GM23338 (cell line): ENCODE data around the gene C16orf78. TPM values are rescaled to one million over a fixed set of nuclear protein-coding genes. Genes with fewer than 3 reads are reported as not detected.

Source experiments
- ATAC-seq: fragments of 200-7000 bp; cut with Tn5 transposase; 3 replicates; pipeline ENCODE4 v1.9.1; 2020
- DNase-seq: peaks from one replicate; pipeline ENCODE4 v3.0.0-alpha.2; 2015; ENCODE audit warnings: low spot score
- H2AFZ ChIP-seq: fragments of 200-600 bp; sonication (generic); 2 replicates; pipeline ENCODE4 v1.8.0; 2016; ENCODE audit warnings: antibody characterized with exemption, mild to moderate bottlenecking, moderate library complexity
- H3F3A ChIP-seq: fragments of 200-600 bp; sonication (generic); replicated peaks from 2 replicates; pipeline ENCODE4 v1.8.0; 2017; ENCODE audit warnings: antibody characterized with exemption, mixed run types, low read depth
- H3K27ac ChIP-seq: fragments of 200-600 bp; sonication (generic); 2 replicates; pipeline ENCODE4 v1.6.1; 2016; ENCODE audit warnings: low read depth
- H3K27me3 ChIP-seq: fragments of 200-600 bp; sonication (generic); 2 replicates; pipeline ENCODE4 v1.8.0; 2016; ENCODE audit warnings: mild to moderate bottlenecking, mixed run types, moderate library complexity; ENCODE audit not compliant: insufficient read depth
- H3K36me3 ChIP-seq: fragments of 200-600 bp; sonication (generic); 2 replicates; pipeline ENCODE4 v1.8.0; 2016; ENCODE audit warnings: mild to moderate bottlenecking; ENCODE audit not compliant: insufficient read depth
- H3K4me1 ChIP-seq: fragments of 200-600 bp; sonication (generic); 2 replicates; pipeline ENCODE4 v1.8.0; 2016; ENCODE audit warnings: mild to moderate bottlenecking, moderate library complexity; ENCODE audit not compliant: insufficient read depth
- H3K4me2 ChIP-seq: fragments of 200-600 bp; sonication (generic); 2 replicates; pipeline ENCODE4 v1.7.1; 2017; ENCODE audit warnings: mixed run types
- H3K4me3 ChIP-seq: fragments of 200-600 bp; sonication (generic); 2 replicates; pipeline ENCODE4 v1.6.1; 2016; ENCODE audit warnings: mixed run types
- H3K79me2 ChIP-seq: fragments of 200-600 bp; sonication (generic); replicated peaks from 2 replicates; pipeline ENCODE4 v1.8.0; 2017; ENCODE audit warnings: mild to moderate bottlenecking; ENCODE audit not compliant: insufficient read depth
- H3K9me2 ChIP-seq: fragments of 200-600 bp; sonication (generic); 2 replicates; pipeline ENCODE4 v1.8.0; 2017; ENCODE audit not compliant: insufficient read depth
- H4K20me1 ChIP-seq: fragments of 200-600 bp; sonication (generic); replicated peaks from 2 replicates; pipeline ENCODE4 v1.8.0; 2017; ENCODE audit warnings: mild to moderate bottlenecking; ENCODE audit not compliant: insufficient read depth
- H3K27ac Mint-ChIP-seq: 2 replicates; pipeline ENCODE4 v1.8.0; 2020; ENCODE audit warnings: inconsistent platforms, mild to moderate bottlenecking, moderate library complexity, mixed read lengths
- H3K27me3 Mint-ChIP-seq: 3 replicates; pipeline ENCODE4 v1.8.0; 2022; ENCODE audit warnings: low read depth, mild to moderate bottlenecking, moderate library complexity, mixed read lengths, inconsistent platforms; ENCODE audit not compliant: insufficient read depth, poor library complexity
- H3K36me3 Mint-ChIP-seq: 3 replicates; pipeline ENCODE4 v1.8.0; 2021; ENCODE audit warnings: low read depth, mild to moderate bottlenecking, inconsistent platforms, moderate library complexity, mixed read lengths
- H3K4me1 Mint-ChIP-seq: 3 replicates; pipeline ENCODE4 v1.8.0; 2020; ENCODE audit warnings: mild to moderate bottlenecking, inconsistent platforms, mixed read lengths
- H3K4me3 Mint-ChIP-seq: 3 replicates; pipeline ENCODE4 v1.8.0; 2021; ENCODE audit warnings: moderate library complexity, mild to moderate bottlenecking, inconsistent platforms, mixed read lengths
- H3K9me3 Mint-ChIP-seq: 3 replicates; pipeline ENCODE4 v1.8.0; 2020; ENCODE audit warnings: moderate library complexity, mild to moderate bottlenecking, inconsistent platforms, mixed read lengths
- ETS1 ChIP-seq: IDR thresholded peaks from 2 replicates; pipeline ENCODE4 v1.6.1; 2016; ENCODE audit warnings: antibody characterized with exemption
- JUNB ChIP-seq: IDR thresholded peaks from one replicate; pipeline ENCODE4 v1.6.1; 2016; ENCODE audit warnings: antibody characterized with exemption; ENCODE audit not compliant: unreplicated experiment
- NANOG ChIP-seq: IDR thresholded peaks from 2 replicates; pipeline ENCODE4 v1.6.1; 2016; ENCODE audit warnings: antibody characterized with exemption, borderline replicate concordance
- POLR2AphosphoS5 ChIP-seq: IDR thresholded peaks from 2 replicates; pipeline ENCODE4 v1.6.1; 2016; ENCODE audit warnings: antibody characterized with exemption, low read depth
- REST ChIP-seq: IDR thresholded peaks from one replicate; pipeline ENCODE4 v1.6.1; 2018; ENCODE audit warnings: antibody characterized with exemption; ENCODE audit not compliant: unreplicated experiment
- STAT1 ChIP-seq: IDR thresholded peaks from one replicate; pipeline ENCODE4 v1.6.1; 2016; ENCODE audit warnings: antibody characterized with exemption; ENCODE audit not compliant: unreplicated experiment
- ZNF114 ChIP-seq: fragments of 250-450 bp; sonication (Bioruptor Pico); IDR thresholded peaks from 2 replicates; pipeline ENCODE4 v1.5.0; 2020; ENCODE audit warnings: mild to moderate bottlenecking, moderate library complexity
- ZNF331 ChIP-seq: fragments of 250-450 bp; sonication (Bioruptor Pico); IDR thresholded peaks from 2 replicates; pipeline ENCODE4 v1.5.0; 2020; ENCODE audit warnings: low read depth, mild to moderate bottlenecking, moderate library complexity
- polyA plus RNA-seq: library from polyadenylated mRNA; unstranded; fragments of >200 nt; fragmentation: Nextera tagmentation; extraction: Ambion mirVana; gene quantifications from 2 replicates; pipeline ENCODE4 v1.2.1, GENCODE V29; 2016
- total RNA-seq: library from RNA; depleted of rRNA; stranded (reverse); fragments of >200 nt; shearing (Covaris generic); gene quantifications from 2 replicates; pipeline ENCODE4 v1.2.3, GENCODE V29; 2014

C16orf78 gene
- total and polyA plus RNA-seq, 2 experiments from 2014 or later: not detected

- no peak for DNase-seq
Measured at GRCh38 chr16:49353680-49354079, 19.9 kb upstream of the C16orf78 start.

GRCh38 chr16:49354101-49354500, 19.5 kb upstream of the C16orf78 start:
- H3K4me1 Mint-ChIP-seq: peaks cover 21% of the 10 kb centered on the region
- ATAC-seq: no peak

More at GRCh38 chr16:49353680-49354079, 19.9 kb upstream of the C16orf78 start:
- no peak for ATAC-seq
- Histone ChIP-seq H3K9me2 (no peaks in the 10 kb centered on the region), H4K20me1 (no peaks in the 10 kb centered on the region), H3K4me3 (no peak overlapping the region), H2AFZ (no peak overlapping the region), H3F3A (no peaks in the 10 kb centered on the region), H3K36me3 (no peaks in the 10 kb centered on the region), H3K4me1 (no peaks in the 10 kb centered on the region; the same call in 1 of the 2 replicates), H3K27ac (no peak overlapping the region), H3K27me3 (no peaks in the 10 kb centered on the region), H3K4me2 (no peak overlapping the region), H3K79me2 (no peaks in the 10 kb centered on the region)
- no peak overlapping the region for H3K4me3 Mint-ChIP-seq
- H3K27ac Mint-ChIP-seq: no peak overlapping the region
- peaks cover 21% of the 10 kb centered on the region for H3K4me1 Mint-ChIP-seq
- H3K9me3 Mint-ChIP-seq: no peaks in the 10 kb centered on the region
- H3K36me3 Mint-ChIP-seq: no peaks in the 10 kb centered on the region
- H3K27me3 Mint-ChIP-seq: peaks cover 19% of the 10 kb centered on the region
- TF ChIP-seq ZNF331 (CRISPR knock-in tag) (no peak), JUNB (no peak), STAT1 (no peak), NANOG (no peak), REST (no peak), POLR2AphosphoS5 (no peak), ETS1 (no peak)

More at GRCh38 chr16:49354101-49354500, 19.5 kb upstream of the C16orf78 start:
- Mint-ChIP-seq H3K4me3 (no peak overlapping the region), H3K27ac (no peak overlapping the region), H3K36me3 (no peaks in the 10 kb centered on the region), H3K9me3 (no peaks in the 10 kb centered on the region), H3K27me3 (peaks cover 20% of the 10 kb centered on the region)
- DNase-seq: no peak
- Histone ChIP-seq H3K36me3 (no peaks in the 10 kb centered on the region), H2AFZ (no peak overlapping the region), H3K4me3 (no peak overlapping the region), H3K4me2 (no peak overlapping the region), H3F3A (no peaks in the 10 kb centered on the region), H3K4me1 (no peaks in the 10 kb centered on the region; the same call in 1 of the 2 replicates), H3K9me2 (no peaks in the 10 kb centered on the region), H3K79me2 (no peaks in the 10 kb centered on the region), H4K20me1 (no peaks in the 10 kb centered on the region), H3K27ac (no peak overlapping the region), H3K27me3 (no peaks in the 10 kb centered on the region)
- TF ChIP-seq POLR2AphosphoS5 (no peak), ZNF114 (CRISPR knock-in tag) (no peak), STAT1 (no peak)
